Stimulated activated effector memory CD8-positive, alpha-beta T cell treated with anti-CD3 and anti-CD28 coated beads, Interleukin-12 subunit alpha, Interleukin-12 subunit beta, amount 100 ng/mL, for 72 hours (primary cell): ENCODE results near the gene SBF2.

Experiments used
- ATAC-seq: fragments of 150-1000 bp; cut with Tn5 transposase; 2 replicates; pipeline ENCODE4 v1.10.0; 2021
- DNase-seq, 2 donors: peaks; one replicate each; pipeline ENCODE4 v3.0.0; 2021 to 2022; ENCODE audit warnings: low spot score in 2 of 2
- H3K27ac Mint-ChIP-seq: one replicate; pipeline ENCODE4 v1.8.0; 2022; ENCODE audit warnings: mild to moderate bottlenecking, mixed read lengths
- H3K36me3 Mint-ChIP-seq: one replicate; pipeline ENCODE4 v1.8.0; 2022; ENCODE audit warnings: mild to moderate bottlenecking, mixed read lengths
- H3K4me1 Mint-ChIP-seq: one replicate; pipeline ENCODE4 v1.8.0; 2022; ENCODE audit warnings: mixed read lengths
- H3K4me3 Mint-ChIP-seq: one replicate; pipeline ENCODE4 v1.8.0; 2022; ENCODE audit warnings: mild to moderate bottlenecking, mixed read lengths
- H3K9me3 Mint-ChIP-seq: one replicate; pipeline ENCODE4 v1.8.0; 2022; ENCODE audit warnings: mixed read lengths

Gene SBF2

GRCh38 chr11:10293423-10294289 is at the start of gene SBF2:
Gene SBF2, minus strand, starts transcription at chr11:10294219. Its CDS starts 150 bp downstream, at chr11:10294069.
- ATAC-seq = peak; percentile 59
- DNase-seq = peak; percentile 70 to 88
- no peaks in the 10 kb centered on the region for H3K36me3 Mint-ChIP-seq
- peak within 1 kb of the TSS; percentile 40 for H3K27ac Mint-ChIP-seq
- peak within 1 kb of the TSS; percentile 63 for H3K4me3 Mint-ChIP-seq
- H3K4me1 Mint-ChIP-seq = peaks cover 38% of the 10 kb centered on the region
- no peaks in the 10 kb centered on the region for H3K9me3 Mint-ChIP-seq

GRCh38 chr11:10338287-10338686 is 44.3 kb upstream of the SBF2 start:
- H3K4me3 Mint-ChIP-seq = no peak overlapping the region
- H3K27ac Mint-ChIP-seq = no peak overlapping the region

GRCh38 chr11:10333490-10333889 is 39.5 kb upstream of the SBF2 start:
- no peak overlapping the region for H3K27ac Mint-ChIP-seq
- no peak overlapping the region for H3K4me3 Mint-ChIP-seq
- H3K36me3 Mint-ChIP-seq = no peaks in the 10 kb centered on the region
- ATAC-seq (no peak), DNase-seq (no peak)
- H3K9me3 Mint-ChIP-seq = no peaks in the 10 kb centered on the region
- H3K4me1 Mint-ChIP-seq = no peaks in the 10 kb centered on the region

More at GRCh38 chr11:10338287-10338686, 44.3 kb upstream of the SBF2 start:
- DNase-seq = no peak
- Mint-ChIP-seq H3K36me3 (no peaks in the 10 kb centered on the region), H3K9me3 (no peaks in the 10 kb centered on the region), H3K4me1 (peaks cover 10% of the 10 kb centered on the region)
- no peak for ATAC-seq

- Mint-ChIP-seq H3K36me3 (no peaks in the 10 kb centered on the region), H3K27ac (no peak overlapping the region), H3K4me3 (no peak overlapping the region), H3K4me1 (no peaks in the 10 kb centered on the region), H3K9me3 (no peaks in the 10 kb centered on the region)
- ATAC-seq (no peak), DNase-seq (no peak)
These were observed 37.7 kb upstream of the SBF2 start for GRCh38 chr11:10331548-10332289.

GRCh38 chr11:10329935-10330334 is 35.9 kb upstream of the SBF2 start:
- Mint-ChIP-seq H3K4me3 (no peak overlapping the region), H3K4me1 (no peaks in the 10 kb centered on the region), H3K36me3 (no peaks in the 10 kb centered on the region), H3K27ac (no peak overlapping the region), H3K9me3 (no peaks in the 10 kb centered on the region)
- DNase-seq (no peak), ATAC-seq (no peak)

- Mint-ChIP-seq H3K27ac (no peak overlapping the region), H3K4me3 (no peak overlapping the region), H3K36me3 (no peaks in the 10 kb centered on the region), H3K4me1 (no peaks in the 10 kb centered on the region), H3K9me3 (no peaks in the 10 kb centered on the region)
- ATAC-seq (no peak), DNase-seq (no peak)
These were observed 35.3 kb upstream of the SBF2 start for GRCh38 chr11:10329356-10329755.

GRCh38 chr11:10328314-10329098 is 34.5 kb upstream of the SBF2 start:
- Mint-ChIP-seq H3K4me3 (no peak overlapping the region), H3K36me3 (no peaks in the 10 kb centered on the region), H3K9me3 (no peaks in the 10 kb centered on the region), H3K27ac (no peak overlapping the region), H3K4me1 (peaks cover 3% of the 10 kb centered on the region)
- no peak for DNase-seq
- ATAC-seq = peak; percentile 60

GRCh38 chr11:10327254-10327653 is 33.2 kb upstream of the SBF2 start:
- DNase-seq (no peak), ATAC-seq (no peak)
- Mint-ChIP-seq H3K4me1 (peaks cover 15% of the 10 kb centered on the region), H3K4me3 (no peak overlapping the region), H3K36me3 (peaks cover 5% of the 10 kb centered on the region), H3K9me3 (no peaks in the 10 kb centered on the region), H3K27ac (no peak overlapping the region)

- ATAC-seq (no peak), DNase-seq (no peak)
- Mint-ChIP-seq H3K4me3 (no peak overlapping the region), H3K4me1 (peaks cover 16% of the 10 kb centered on the region), H3K9me3 (no peaks in the 10 kb centered on the region), H3K36me3 (peaks cover 5% of the 10 kb centered on the region), H3K27ac (peak overlapping the region; percentile 18)
These were observed 32.3 kb upstream of the SBF2 start for GRCh38 chr11:10326012-10326964.

GRCh38 chr11:10325277-10326011 is 31.4 kb upstream of the SBF2 start:
- no peak overlapping the region for H3K4me3 Mint-ChIP-seq
- no peak for DNase-seq
- H3K4me1 Mint-ChIP-seq = peaks cover 16% of the 10 kb centered on the region
- peaks cover 5% of the 10 kb centered on the region for H3K36me3 Mint-ChIP-seq
- no peaks in the 10 kb centered on the region for H3K9me3 Mint-ChIP-seq
- H3K27ac Mint-ChIP-seq = peak overlapping the region; percentile 17
- ATAC-seq = no peak

GRCh38 chr11:10324474-10324873 is 30.5 kb upstream of the SBF2 start:
- peaks cover 16% of the 10 kb centered on the region for H3K4me1 Mint-ChIP-seq
- peaks cover 5% of the 10 kb centered on the region for H3K36me3 Mint-ChIP-seq
- H3K27ac Mint-ChIP-seq = peak overlapping the region; percentile 17
- ATAC-seq (no peak), DNase-seq (no peak)
- no peak overlapping the region for H3K4me3 Mint-ChIP-seq
- no peaks in the 10 kb centered on the region for H3K9me3 Mint-ChIP-seq

GRCh38 chr11:10323793-10324170 is 29.8 kb upstream of the SBF2 start:
- Mint-ChIP-seq H3K4me3 (peak overlapping the region; percentile 55), H3K9me3 (no peaks in the 10 kb centered on the region), H3K4me1 (peaks cover 16% of the 10 kb centered on the region), H3K27ac (peak overlapping the region; percentile 94), H3K36me3 (peaks cover 5% of the 10 kb centered on the region)
- ATAC-seq (no peak), DNase-seq (no peak)

- ATAC-seq = peak; percentile 90
- Mint-ChIP-seq H3K9me3 (no peaks in the 10 kb centered on the region), H3K4me1 (peaks cover 22% of the 10 kb centered on the region), H3K4me3 (peak overlapping the region; percentile 55), H3K36me3 (peaks cover 5% of the 10 kb centered on the region), H3K27ac (peak overlapping the region; percentile 94)
- peak; percentile 28 to 64 for DNase-seq
These were observed 29.1 kb upstream of the SBF2 start for GRCh38 chr11:10322830-10323792.
